ENCODE data around the gene DEFB118. TPM values are rescaled to one million over a fixed set of nuclear protein-coding genes. Genes with fewer than 3 reads are reported as not detected.
"Not testable (repeated sequence)": the region's sequence is repeated elsewhere in the genome, so short reads cannot be mapped to it uniquely, and the experiment has no call there.

Gene DEFB118
- total RNA-seq, 1 experiment from 2014 or later: not detected

DNA sequence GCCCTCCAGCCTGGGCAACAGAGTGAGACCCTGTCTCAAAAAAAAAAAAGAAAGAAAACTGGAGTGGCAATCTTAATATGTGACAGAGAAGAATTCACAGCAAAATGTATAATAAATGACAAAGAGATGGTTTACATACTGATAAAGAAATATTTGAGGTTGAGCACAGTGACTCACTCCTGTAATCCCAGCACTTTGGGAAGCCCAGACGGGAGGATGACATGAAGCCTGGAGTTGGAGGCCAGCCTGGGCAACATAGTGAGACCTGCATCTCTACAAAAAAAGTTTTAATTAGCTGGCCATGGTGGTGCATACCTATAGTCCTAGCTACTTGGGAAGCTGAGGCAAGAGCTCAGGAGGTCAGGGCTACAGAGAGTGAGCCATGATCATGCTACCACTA lies 12.4 kb upstream of the DEFB118 start:
- intact Hi-C loops (cut with micrococcal nuclease; ENCODE audit: unreplicated experiment): no loop called here
- TF ChIP-seq, protein P1, sequence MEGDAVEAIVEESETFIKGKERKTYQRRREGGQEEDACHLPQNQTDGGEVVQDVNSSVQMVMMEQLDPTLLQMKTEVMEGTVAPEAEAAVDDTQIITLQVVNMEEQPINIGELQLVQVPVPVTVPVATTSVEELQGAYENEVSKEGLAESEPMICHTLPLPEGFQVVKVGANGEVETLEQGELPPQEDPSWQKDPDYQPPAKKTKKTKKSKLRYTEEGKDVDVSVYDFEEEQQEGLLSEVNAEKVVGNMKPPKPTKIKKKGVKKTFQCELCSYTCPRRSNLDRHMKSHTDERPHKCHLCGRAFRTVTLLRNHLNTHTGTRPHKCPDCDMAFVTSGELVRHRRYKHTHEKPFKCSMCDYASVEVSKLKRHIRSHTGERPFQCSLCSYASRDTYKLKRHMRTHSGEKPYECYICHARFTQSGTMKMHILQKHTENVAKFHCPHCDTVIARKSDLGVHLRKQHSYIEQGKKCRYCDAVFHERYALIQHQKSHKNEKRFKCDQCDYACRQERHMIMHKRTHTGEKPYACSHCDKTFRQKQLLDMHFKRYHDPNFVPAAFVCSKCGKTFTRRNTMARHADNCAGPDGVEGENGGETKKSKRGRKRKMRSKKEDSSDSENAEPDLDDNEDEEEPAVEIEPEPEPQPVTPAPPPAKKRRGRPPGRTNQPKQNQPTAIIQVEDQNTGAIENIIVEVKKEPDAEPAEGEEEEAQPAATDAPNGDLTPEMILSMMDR (IDR thresholded peaks at IDR 0.05; ENCODE audit: unreplicated experiment): no peak
- Mint-ChIP-seq H3K27ac (ENCODE audit: unreplicated experiment) (no peak overlapping the region), H3K27me3 (ENCODE audit: unreplicated experiment) (peaks cover 38% of the 10 kb centered on the region), H3K36me3 (ENCODE audit: insufficient read depth, unreplicated experiment) (no peaks in the 10 kb centered on the region), H3K4me3 (ENCODE audit: low read depth, unreplicated experiment) (no peak overlapping the region), H3K9me3 (ENCODE audit: low read depth, unreplicated experiment) (no peaks in the 10 kb centered on the region), H3K4me1 (ENCODE audit: low read depth, unreplicated experiment) (no peaks in the 10 kb centered on the region)
- no TSS peak for BruUV-seq (replicated peaks)
- DNase-seq: no peak
- CTCF ChIA-PET: no interaction called here

DNA sequence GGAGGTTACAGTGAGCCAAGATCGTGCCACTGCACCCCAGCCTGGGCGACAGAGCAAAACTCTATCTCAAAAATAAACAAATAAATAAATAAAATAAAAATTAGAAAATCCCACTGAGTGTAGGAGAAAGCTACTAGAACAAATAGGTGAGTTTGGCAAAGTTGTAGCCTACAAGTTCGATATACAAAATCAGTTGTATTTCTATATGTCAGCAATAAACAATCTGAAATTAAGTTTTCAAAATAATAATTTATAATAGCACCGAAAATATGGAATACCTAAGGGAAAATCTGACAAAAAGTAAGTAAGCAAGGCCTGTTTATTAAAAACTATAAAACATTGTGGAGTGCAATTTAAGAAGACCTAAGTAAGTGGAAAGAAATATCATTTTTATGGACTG lies 5.1 kb upstream of the DEFB118 start:
- intact Hi-C loops (cut with micrococcal nuclease; ENCODE audit: unreplicated experiment): no loop called here
- no peak overlapping the region for H3K27ac Mint-ChIP-seq (ENCODE audit: unreplicated experiment)
- peaks cover 37% of the 10 kb centered on the region for H3K27me3 Mint-ChIP-seq (ENCODE audit: unreplicated experiment)
- no peak for DNase-seq
- no peak overlapping the region for H3K4me3 Mint-ChIP-seq (ENCODE audit: low read depth, unreplicated experiment)
- no peaks in the 10 kb centered on the region for H3K4me1 Mint-ChIP-seq (ENCODE audit: low read depth, unreplicated experiment)
- H3K9me3 Mint-ChIP-seq (ENCODE audit: low read depth, unreplicated experiment): no peaks in the 10 kb centered on the region
- H3K36me3 Mint-ChIP-seq (ENCODE audit: insufficient read depth, unreplicated experiment): no peaks in the 10 kb centered on the region
- BruUV-seq (replicated peaks): no TSS peak
- TF ChIP-seq, protein P1 (IDR thresholded peaks at IDR 0.05; ENCODE audit: unreplicated experiment): no peak
- CTCF ChIA-PET: no interaction called here

DNA sequence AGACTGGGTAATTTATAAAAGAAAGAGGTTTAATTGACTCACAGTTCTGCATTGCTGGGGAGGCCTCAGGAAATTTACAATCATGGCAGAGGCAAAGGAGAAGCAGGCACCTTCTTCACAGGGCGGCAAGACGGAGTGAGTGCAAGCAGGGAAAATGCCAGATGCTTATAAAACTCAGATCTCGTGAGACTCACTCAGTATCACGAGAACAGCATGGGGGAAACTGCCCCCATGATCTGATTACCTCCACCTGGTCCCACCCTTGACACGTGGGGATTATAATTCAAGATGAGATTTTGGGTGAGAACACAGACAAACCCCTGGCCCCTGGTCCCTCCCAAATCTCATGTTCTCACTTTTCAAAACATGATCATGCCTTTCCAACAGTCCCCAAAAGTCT lies 4.1 kb upstream of the DEFB118 start:
- BruUV-seq (replicated peaks); intact Hi-C loops (cut with micrococcal nuclease; ENCODE audit: unreplicated experiment); H3K4me3 Mint-ChIP-seq (ENCODE audit: low read depth, unreplicated experiment); H3K4me1 Mint-ChIP-seq (ENCODE audit: low read depth, unreplicated experiment); CTCF ChIA-PET; H3K36me3 Mint-ChIP-seq (ENCODE audit: insufficient read depth, unreplicated experiment); H3K9me3 Mint-ChIP-seq (ENCODE audit: low read depth, unreplicated experiment); DNase-seq; H3K27ac Mint-ChIP-seq (ENCODE audit: unreplicated experiment): not testable (repeated sequence)
- peaks cover 37% of the 10 kb centered on the region for H3K27me3 Mint-ChIP-seq (ENCODE audit: unreplicated experiment)

DNA sequence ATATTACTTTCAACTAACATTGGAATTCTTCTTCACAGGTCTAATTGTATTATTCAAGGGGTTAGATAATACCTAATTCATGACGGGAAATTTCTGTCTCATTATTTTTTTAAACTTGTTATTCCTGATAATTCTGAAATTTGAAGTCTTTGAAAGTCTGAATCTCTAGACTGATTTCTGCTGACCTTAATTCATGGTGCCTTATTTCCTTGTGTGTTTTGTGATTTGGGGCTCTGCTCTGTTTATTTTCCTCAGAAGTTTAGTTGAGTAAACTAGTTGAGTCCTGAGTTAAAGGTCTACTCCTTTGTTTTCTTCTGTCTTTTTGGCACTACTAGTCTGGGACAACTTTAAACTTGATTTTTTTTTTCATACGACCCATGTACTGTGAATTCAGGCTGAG lies 5.9 kb downstream of the DEFB118 start:
- CTCF ChIA-PET: no interaction called here
- H3K9me3 Mint-ChIP-seq (ENCODE audit: low read depth, unreplicated experiment): no peaks in the 10 kb centered on the region
- DNase-seq: no peak
- no peaks in the 10 kb centered on the region for H3K4me1 Mint-ChIP-seq (ENCODE audit: low read depth, unreplicated experiment)
- intact Hi-C loops (cut with micrococcal nuclease; ENCODE audit: unreplicated experiment): no loop called here
- H3K36me3 Mint-ChIP-seq (ENCODE audit: insufficient read depth, unreplicated experiment): no peaks in the 10 kb centered on the region
- no peak overlapping the region for H3K27ac Mint-ChIP-seq (ENCODE audit: unreplicated experiment)
- no TSS peak for BruUV-seq (replicated peaks)
- peaks cover 73% of the 10 kb centered on the region for H3K27me3 Mint-ChIP-seq (ENCODE audit: unreplicated experiment)
- TF ChIP-seq, protein P1 (IDR thresholded peaks at IDR 0.05; ENCODE audit: unreplicated experiment): no peak
- no peak overlapping the region for H3K4me3 Mint-ChIP-seq (ENCODE audit: low read depth, unreplicated experiment)

DNA sequence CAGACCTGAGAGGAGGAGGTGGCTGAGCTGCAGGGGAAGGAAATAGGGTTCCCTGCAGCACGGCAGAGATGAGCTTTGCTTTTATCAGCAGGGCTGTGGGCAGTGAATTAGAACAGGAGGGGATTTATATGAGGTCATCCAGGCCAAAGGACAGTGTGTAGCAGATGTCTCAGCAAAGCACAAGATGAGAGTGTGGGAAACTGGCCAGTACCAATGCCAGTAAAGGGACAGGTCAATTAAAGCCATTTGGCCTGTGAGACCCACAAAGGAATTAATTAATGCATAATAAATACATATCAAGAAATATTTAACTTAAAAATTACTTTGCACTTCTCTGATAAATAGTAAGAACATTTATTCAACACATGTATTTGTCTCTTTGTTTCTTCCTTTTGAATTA lies 22.1 kb downstream of the DEFB118 start, which contains the start of gene DEFB119:
Gene DEFB119, minus strand, starts transcription at position 101 of the 400 bp plus-strand sequence. CDS start 107 bp downstream, outside the sequence.
- no TSS peak for BruUV-seq (replicated peaks)
- peaks cover 78% of the 10 kb centered on the region for H3K27me3 Mint-ChIP-seq (ENCODE audit: unreplicated experiment)
- H3K4me1 Mint-ChIP-seq (ENCODE audit: low read depth, unreplicated experiment): no peaks in the 10 kb centered on the region
- DNase-seq: no peak
- no peaks in the 10 kb centered on the region for H3K9me3 Mint-ChIP-seq (ENCODE audit: low read depth, unreplicated experiment)
- CTCF ChIA-PET: no interaction called here
- TF ChIP-seq, protein P1 (IDR thresholded peaks at IDR 0.05; ENCODE audit: unreplicated experiment): no peak
- no peak within 1 kb of the TSS for H3K4me3 Mint-ChIP-seq (ENCODE audit: low read depth, unreplicated experiment)
- no peaks in the 10 kb centered on the region for H3K36me3 Mint-ChIP-seq (ENCODE audit: insufficient read depth, unreplicated experiment)
- intact Hi-C loops (cut with micrococcal nuclease; ENCODE audit: unreplicated experiment): no loop called here
- no peak within 1 kb of the TSS for H3K27ac Mint-ChIP-seq (ENCODE audit: unreplicated experiment)
